Effector memory CD8-positive, alpha-beta T cell (primary cell): ENCODE results near the gene ORAI1.
A peak's percentile ranks its signal among the peaks of the same experiment; 100 is the strongest.
"Not testable (repeated sequence)": the region's sequence is repeated elsewhere in the genome, so short reads cannot be mapped to it uniquely, and the experiment has no call there.

Experiments used
- ATAC-seq: fragments of 150-1000 bp; cut with Tn5 transposase; replicated peaks from 2 replicates; pipeline ENCODE4 v1.10.0; 2021; ENCODE audit warnings: mild to moderate bottlenecking, moderate library complexity
- DNase-seq, 3 experiments: peaks; one replicate each; pipeline ENCODE4 v3.0.0; 2021
- H3K27ac Mint-ChIP-seq, 2 donors: one replicate each; pipeline ENCODE4 v1.8.0; 2022; ENCODE audit warnings: mild to moderate bottlenecking in 2 of 2, mixed read lengths in 2 of 2, moderate library complexity in 2 of 2
- H3K27me3 Mint-ChIP-seq, 2 donors: one replicate each; pipeline ENCODE4 v1.8.0; 2022; ENCODE audit warnings: mixed read lengths in 2 of 2
- H3K36me3 Mint-ChIP-seq: one replicate; pipeline ENCODE4 v1.8.0; 2022; ENCODE audit warnings: mild to moderate bottlenecking, moderate library complexity, mixed read lengths; ENCODE audit not compliant: insufficient read depth
- H3K4me1 Mint-ChIP-seq, 2 donors: one replicate each; pipeline ENCODE4 v1.8.0; 2022; ENCODE audit warnings: low read depth in 2 of 2, mixed read lengths in 2 of 2
- H3K4me3 Mint-ChIP-seq, 2 donors: one replicate each; pipeline ENCODE4 v1.8.0; 2022; ENCODE audit warnings: mild to moderate bottlenecking in 2 of 2, mixed read lengths in 2 of 2, moderate library complexity in 2 of 2
- H3K9me3 Mint-ChIP-seq, 2 donors: one replicate each; pipeline ENCODE4 v1.8.0; 2022; ENCODE audit warnings: mixed read lengths in 2 of 2

The ORAI1 gene

DNA sequence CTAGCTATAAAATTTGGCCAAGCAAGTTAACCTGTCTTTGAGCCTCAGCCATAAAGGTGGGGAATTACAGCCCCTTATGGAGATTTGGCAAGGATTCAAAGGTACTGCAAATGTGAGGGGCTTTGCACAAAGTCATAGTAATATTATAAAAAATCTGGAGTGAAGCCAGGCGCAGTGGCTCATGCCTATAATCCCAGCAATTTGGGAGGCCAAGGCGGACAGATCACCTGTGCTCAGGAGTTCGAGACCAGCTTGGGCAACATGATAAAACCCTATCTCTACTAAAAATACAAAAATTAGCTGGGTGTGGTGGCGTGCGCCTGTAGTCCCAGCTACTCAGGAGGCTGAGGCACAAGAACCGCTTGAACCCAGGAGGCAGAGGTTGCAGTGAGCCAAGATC, 41.4 kb upstream of the ORAI1 start:
- H3K27me3 Mint-ChIP-seq, H3K9me3 Mint-ChIP-seq, H3K27ac Mint-ChIP-seq, DNase-seq, H3K4me3 Mint-ChIP-seq, ATAC-seq: not testable (repeated sequence)
- Mint-ChIP-seq H3K4me1 (peaks cover 25 to 28% of the 10 kb centered on the region in 2 donors), H3K36me3 (peaks cover 19% of the 10 kb centered on the region)

- Mint-ChIP-seq H3K9me3 (no peaks in the 10 kb centered on the region), H3K4me3 (peak overlapping the region; percentile 73 to 77), H3K27me3 (no peaks in the 10 kb centered on the region), H3K27ac (peak overlapping the region; percentile 98 to 99), H3K4me1 (peaks cover 25 to 26% of the 10 kb centered on the region in 2 donors), H3K36me3 (peaks cover 22% of the 10 kb centered on the region)
- ATAC-seq: peak; percentile 78
- peak; percentile 64 to 77 (median 66) for DNase-seq
These were observed 35.7 kb upstream of the ORAI1 start for GRCh38 chr12:121590476-121591143.

DNA sequence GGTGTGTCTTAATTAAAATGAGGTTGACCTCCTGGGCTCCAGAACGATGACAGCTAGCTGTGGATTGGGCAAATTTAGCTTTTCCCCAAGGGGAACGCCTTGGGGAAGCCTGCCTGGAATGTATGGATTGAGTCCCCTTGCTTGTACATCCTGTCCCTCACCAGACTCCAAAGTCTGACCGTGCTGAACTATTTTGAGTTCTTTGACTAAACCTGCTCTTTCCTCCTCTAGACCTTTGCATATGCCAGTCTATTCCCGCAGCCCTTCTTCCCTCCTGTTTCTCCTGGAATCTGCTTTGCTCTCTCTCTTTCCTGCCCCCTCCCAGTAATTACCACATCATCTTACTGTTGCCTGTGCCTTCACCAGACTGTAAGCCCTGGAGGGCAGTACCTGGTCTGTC, 34.0 kb upstream of the ORAI1 start:
- H3K4me1 Mint-ChIP-seq: peaks cover 25 to 26% of the 10 kb centered on the region in 2 donors
- H3K36me3 Mint-ChIP-seq: peaks cover 22% of the 10 kb centered on the region
- ATAC-seq (no peak), DNase-seq (no peak)
- peak overlapping the region; percentile 1 to 2 for H3K4me3 Mint-ChIP-seq
- H3K9me3 Mint-ChIP-seq: no peaks in the 10 kb centered on the region
- H3K27me3 Mint-ChIP-seq: no peaks in the 10 kb centered on the region
- H3K27ac Mint-ChIP-seq: peak overlapping the region; percentile 98 to 99

DNA sequence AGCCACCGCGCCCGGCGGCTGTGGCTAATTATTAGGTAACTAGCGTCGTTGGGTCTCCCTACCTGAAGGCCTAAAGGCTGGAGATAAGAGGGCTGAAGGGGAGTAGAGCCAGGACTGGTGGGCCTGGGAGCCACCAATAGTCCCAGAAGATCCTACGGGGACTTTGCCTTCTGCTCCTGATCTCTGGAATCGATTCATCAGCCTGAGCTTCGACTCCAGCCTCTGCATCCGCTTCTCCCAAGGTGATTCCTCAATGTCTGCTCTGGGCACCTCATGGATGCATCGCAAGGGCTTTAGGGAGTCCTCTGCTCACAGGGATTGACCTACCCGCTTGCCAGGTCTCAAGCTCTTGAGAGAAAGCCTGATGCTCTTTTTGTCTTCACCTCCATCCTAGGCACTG, 30.8 kb upstream of the ORAI1 start:
- H3K4me3 Mint-ChIP-seq: no peak overlapping the region
- DNase-seq (no peak), ATAC-seq (no peak)
- peaks cover 22 to 27% of the 10 kb centered on the region in 2 donors for H3K4me1 Mint-ChIP-seq
- peak overlapping the region in 1 of 2 donors; percentile 65 for H3K27ac Mint-ChIP-seq
- H3K27me3 Mint-ChIP-seq: no peaks in the 10 kb centered on the region
- H3K36me3 Mint-ChIP-seq: peaks cover 13% of the 10 kb centered on the region
- no peaks in the 10 kb centered on the region for H3K9me3 Mint-ChIP-seq

GRCh38 chr12:121596526-121596925, 29.8 kb upstream of the ORAI1 start:
- peaks cover 13 to 17% of the 10 kb centered on the region in 2 donors for H3K4me1 Mint-ChIP-seq
- H3K9me3 Mint-ChIP-seq: no peaks in the 10 kb centered on the region
- DNase-seq (no peak), ATAC-seq (no peak)
- peaks cover 7% of the 10 kb centered on the region for H3K36me3 Mint-ChIP-seq
- peak overlapping the region in 1 of 2 donors; percentile 65 for H3K27ac Mint-ChIP-seq
- H3K4me3 Mint-ChIP-seq: no peak overlapping the region
- no peaks in the 10 kb centered on the region for H3K27me3 Mint-ChIP-seq

- Mint-ChIP-seq H3K4me3 (no peak overlapping the region), H3K4me1 (peaks cover 4% of the 10 kb centered on the region in 2 donors), H3K27me3 (no peaks in the 10 kb centered on the region), H3K36me3 (peaks cover 11% of the 10 kb centered on the region), H3K27ac (no peak overlapping the region), H3K9me3 (no peaks in the 10 kb centered on the region)
- ATAC-seq (no peak), DNase-seq (no peak)
These were observed 25.5 kb upstream of the ORAI1 start for GRCh38 chr12:121600702-121601336.

DNA sequence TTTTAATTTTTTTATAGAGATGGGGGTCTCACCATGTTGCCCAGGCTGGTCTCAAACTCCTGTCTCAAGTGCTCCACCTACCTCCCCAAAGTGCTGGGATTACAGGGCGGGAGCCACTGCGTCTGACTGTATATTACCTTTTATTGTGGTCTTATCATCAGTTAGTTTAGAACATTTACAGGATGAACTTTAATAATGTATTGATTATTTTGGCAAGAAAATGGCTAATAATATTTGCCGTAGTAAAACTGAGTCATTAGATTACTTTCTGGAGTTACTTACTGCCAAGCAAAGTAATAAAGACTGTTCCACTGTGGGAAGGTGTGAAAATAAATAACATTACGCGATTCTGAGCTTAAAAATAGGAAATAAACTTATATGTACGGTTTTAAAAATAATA, 23.6 kb upstream of the ORAI1 start:
- H3K36me3 Mint-ChIP-seq: peaks cover 9% of the 10 kb centered on the region
- DNase-seq (no peak), ATAC-seq (no peak)
- no peak overlapping the region for H3K27ac Mint-ChIP-seq
- H3K27me3 Mint-ChIP-seq: no peaks in the 10 kb centered on the region
- H3K4me3 Mint-ChIP-seq: no peak overlapping the region
- H3K4me1 Mint-ChIP-seq: peaks cover 4% of the 10 kb centered on the region in 2 donors
- H3K9me3 Mint-ChIP-seq: no peaks in the 10 kb centered on the region

- ATAC-seq: no peak
- no peaks in the 10 kb centered on the region for H3K9me3 Mint-ChIP-seq
These were observed 22.7 kb upstream of the ORAI1 start for GRCh38 chr12:121603581-121603980.

GRCh38 chr12:121608301-121608700, 18.0 kb upstream of the ORAI1 start:
- H3K9me3 Mint-ChIP-seq: no peaks in the 10 kb centered on the region
- ATAC-seq: no peak
- no peak overlapping the region for H3K27ac Mint-ChIP-seq
- no peaks in the 10 kb centered on the region for H3K27me3 Mint-ChIP-seq
- peaks cover 2 to 5% of the 10 kb centered on the region in 2 donors for H3K4me1 Mint-ChIP-seq
- peaks cover 5% of the 10 kb centered on the region for H3K36me3 Mint-ChIP-seq
- no peak overlapping the region for H3K4me3 Mint-ChIP-seq
- no peak for DNase-seq

More at GRCh38 chr12:121603581-121603980, 22.7 kb upstream of the ORAI1 start:
- H3K36me3 Mint-ChIP-seq: peaks cover 9% of the 10 kb centered on the region
- peaks cover 1 to 4% of the 10 kb centered on the region in 2 donors for H3K4me1 Mint-ChIP-seq
- no peak overlapping the region for H3K27ac Mint-ChIP-seq
- H3K27me3 Mint-ChIP-seq: no peaks in the 10 kb centered on the region
- DNase-seq: no peak
- H3K4me3 Mint-ChIP-seq: no peak overlapping the region

DNA sequence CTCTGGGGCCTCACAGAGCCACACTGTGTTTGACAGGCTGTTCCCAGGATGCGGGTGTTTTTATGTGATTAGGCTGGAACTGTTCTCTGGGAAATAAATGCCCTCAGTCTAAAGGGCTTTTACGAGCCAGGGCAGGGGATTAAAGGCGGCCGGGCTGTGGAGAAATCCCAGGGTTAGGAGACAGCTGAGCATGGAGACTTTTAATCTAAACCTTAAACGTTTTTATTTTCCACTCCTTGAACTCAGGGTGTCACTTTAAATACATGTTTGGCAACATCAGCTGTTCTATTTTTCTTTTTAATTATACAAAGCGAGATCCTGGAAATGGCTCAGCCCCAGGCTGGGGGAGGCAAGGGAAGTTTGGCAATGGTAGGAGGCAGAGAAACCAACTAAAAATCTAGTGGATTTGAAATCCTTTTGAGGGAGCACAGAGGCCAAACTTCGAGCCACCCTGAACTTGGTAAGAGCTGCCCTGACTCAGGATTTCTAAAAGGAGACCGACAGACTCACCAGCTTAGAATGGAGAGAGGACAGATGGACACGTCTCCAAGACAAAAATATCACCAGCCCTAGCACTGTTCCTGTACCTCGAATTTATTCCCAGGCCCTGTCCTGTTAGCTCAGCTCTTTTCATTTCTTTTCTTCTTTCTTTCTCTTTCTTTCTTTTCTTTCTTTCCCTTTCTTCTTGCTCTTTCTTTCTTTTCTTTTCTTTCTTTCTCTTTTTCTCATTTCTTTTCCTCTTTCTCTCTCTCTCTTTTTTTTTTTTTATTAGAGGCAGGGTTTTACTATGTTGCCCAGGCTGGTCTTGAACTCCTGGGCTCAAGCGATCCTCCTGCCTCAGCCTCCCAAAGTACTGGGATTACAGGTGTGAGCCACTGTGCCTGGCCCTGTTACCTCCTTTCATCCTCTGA, 15.8 kb upstream of the ORAI1 start:
- H3K9me3 Mint-ChIP-seq: no peaks in the 10 kb centered on the region
- peaks cover 9% of the 10 kb centered on the region for H3K36me3 Mint-ChIP-seq

DNA sequence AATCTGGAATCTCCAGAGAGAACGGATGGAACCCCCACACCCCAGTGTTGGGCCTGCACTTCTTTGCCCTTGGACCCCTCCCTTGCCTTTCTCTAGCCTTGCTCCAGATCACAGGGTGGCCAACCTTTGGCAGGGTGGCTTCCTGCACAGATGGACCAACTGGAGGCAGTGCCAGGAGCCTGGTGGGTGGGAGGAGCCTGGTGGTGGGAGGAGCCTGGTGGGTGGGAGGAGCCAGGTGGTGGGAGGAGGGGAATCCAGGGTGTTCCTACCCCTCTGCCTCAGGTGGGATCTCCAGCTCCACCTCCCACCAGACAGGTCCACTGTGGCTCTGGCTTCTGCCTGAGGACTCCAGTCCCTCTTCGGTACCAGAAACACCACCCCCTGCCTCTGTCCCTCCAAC, 15.0 kb upstream of the ORAI1 start:
- Mint-ChIP-seq H3K4me3 (no peak overlapping the region), H3K27ac (peak overlapping the region; percentile 60 to 80), H3K9me3 (no peaks in the 10 kb centered on the region), H3K36me3 (peaks cover 9% of the 10 kb centered on the region), H3K4me1 (peaks cover 14 to 16% of the 10 kb centered on the region in 2 donors), H3K27me3 (no peaks in the 10 kb centered on the region)
- ATAC-seq (no peak), DNase-seq (no peak)

More for the DNA sequence above, 15.8 kb upstream of the ORAI1 start:
- no peak for DNase-seq
- Mint-ChIP-seq H3K27ac (peak overlapping the region; percentile 2 to 56), H3K4me3 (no peak overlapping the region), H3K4me1 (peaks cover 13 to 14% of the 10 kb centered on the region in 2 donors), H3K27me3 (no peaks in the 10 kb centered on the region)
- no peak for ATAC-seq

GRCh38 chr12:121613462-121613861, 12.9 kb upstream of the ORAI1 start:
- DNase-seq (no peak), ATAC-seq (no peak)
- no peaks in the 10 kb centered on the region for H3K9me3 Mint-ChIP-seq
- no peak overlapping the region for H3K27ac Mint-ChIP-seq
- no peak overlapping the region for H3K4me3 Mint-ChIP-seq
- peaks cover 14 to 16% of the 10 kb centered on the region in 2 donors for H3K4me1 Mint-ChIP-seq
- H3K27me3 Mint-ChIP-seq: no peaks in the 10 kb centered on the region
- H3K36me3 Mint-ChIP-seq: peaks cover 11% of the 10 kb centered on the region

GRCh38 chr12:121614872-121615467, 11.4 kb upstream of the ORAI1 start:
- ATAC-seq (peak; percentile 86), DNase-seq (peak in 1 of 3 experiments; percentile 18)
- Mint-ChIP-seq H3K27ac (peak overlapping the region; percentile 90), H3K27me3 (no peaks in the 10 kb centered on the region), H3K9me3 (no peaks in the 10 kb centered on the region), H3K4me3 (peak overlapping the region; percentile 16 to 36), H3K36me3 (peaks cover 15% of the 10 kb centered on the region), H3K4me1 (peaks cover 9 to 16% of the 10 kb centered on the region in 2 donors)
